H9 (cell line): ENCODE results near the gene GFM2. TPM values are rescaled to one million over a fixed set of nuclear protein-coding genes. Genes with fewer than 3 reads are reported as not detected.
A peak's percentile ranks its signal among the peaks of the same experiment; 100 is the strongest.

Experiments used
- DNase-seq: peaks from one replicate; pipeline ENCODE4 v3.0.0-alpha.2; 2017
- H2AFZ ChIP-seq: one replicate; pipeline ENCODE4 v1.6.1; 2013; ENCODE audit warnings: mild to moderate bottlenecking, low read length, control low read depth, moderate library complexity
- H2AK5ac ChIP-seq: 2 replicates; pipeline ENCODE4 v1.6.1; 2013; ENCODE audit warnings: low read length, control low read depth, mixed read lengths; ENCODE audit not compliant: insufficient read length
- H2BK120ac ChIP-seq: one replicate; pipeline ENCODE4 v1.6.1; 2013; ENCODE audit warnings: low read depth, mild to moderate bottlenecking, low read length, control low read depth, inconsistent platforms; ENCODE audit not compliant: poor library complexity, severe bottlenecking
- H2BK12ac ChIP-seq: 2 replicates; pipeline ENCODE4 v1.6.1; 2013; ENCODE audit warnings: low read length, control low read depth, mixed read lengths, low read depth; ENCODE audit not compliant: insufficient read length
- H2BK15ac ChIP-seq: 2 replicates; pipeline ENCODE4 v1.6.1; 2013; ENCODE audit warnings: low read depth, low read length, control low read depth
- H2BK20ac ChIP-seq: one replicate; pipeline ENCODE4 v1.6.1; 2013; ENCODE audit warnings: low read depth, mild to moderate bottlenecking, low read length, control low read depth, inconsistent platforms; ENCODE audit not compliant: poor library complexity, severe bottlenecking
- H2BK5ac ChIP-seq: 2 replicates; pipeline ENCODE4 v1.6.1; 2013; ENCODE audit warnings: low read length, control low read depth, mixed read lengths; ENCODE audit not compliant: insufficient read length
- H3K14ac ChIP-seq: 2 replicates; pipeline ENCODE4 v1.6.1; 2013; ENCODE audit warnings: low read length, control low read depth; ENCODE audit not compliant: insufficient read depth
- H3K18ac ChIP-seq: 2 replicates; pipeline ENCODE4 v1.6.1; 2013; ENCODE audit warnings: low read depth, mild to moderate bottlenecking, mixed read lengths, low read length, control low read depth; ENCODE audit not compliant: insufficient read length
- H3K23ac ChIP-seq: 2 replicates; pipeline ENCODE4 v1.6.1; 2013; ENCODE audit warnings: low read length, control low read depth, mixed read lengths, low read depth; ENCODE audit not compliant: insufficient read length
- H3K23me2 ChIP-seq: 2 replicates; pipeline ENCODE4 v1.6.1; 2013; ENCODE audit warnings: low read depth, mild to moderate bottlenecking, mixed read lengths, low read length, control low read depth; ENCODE audit not compliant: insufficient read length, poor library complexity, severe bottlenecking
- H3K27ac ChIP-seq: 2 replicates; pipeline ENCODE4 v1.5.1; 2013; ENCODE audit warnings: low read length, control low read depth, mixed read lengths, low read depth; ENCODE audit not compliant: insufficient read length
- H3K27me3 ChIP-seq: 2 replicates; pipeline ENCODE4 v1.6.1; 2013; ENCODE audit warnings: low read length, control low read depth, inconsistent platforms; ENCODE audit not compliant: insufficient read depth
- H3K4ac ChIP-seq: 2 replicates; pipeline ENCODE4 v1.6.1; 2013; ENCODE audit warnings: low read depth, mild to moderate bottlenecking, control low read depth, inconsistent platforms, low read length, moderate library complexity
- H3K4me1 ChIP-seq: 2 replicates; pipeline ENCODE4 v1.6.1; 2013; ENCODE audit warnings: low read length, control low read depth, inconsistent platforms; ENCODE audit not compliant: insufficient read depth
- H3K4me2 ChIP-seq: 2 replicates; pipeline ENCODE4 v1.6.1; 2013; ENCODE audit warnings: low read length, control low read depth, mixed read lengths; ENCODE audit not compliant: insufficient read length, insufficient read depth
- H3K56ac ChIP-seq: 2 replicates; pipeline ENCODE4 v1.6.1; 2013; ENCODE audit warnings: low read depth, mild to moderate bottlenecking, mixed read lengths, low read length, control low read depth; ENCODE audit not compliant: insufficient read length
- H3K79me1 ChIP-seq: 2 replicates; pipeline ENCODE4 v1.6.1; 2013; ENCODE audit warnings: low read depth, mild to moderate bottlenecking, moderate library complexity, low read length, control low read depth, inconsistent platforms; ENCODE audit not compliant: insufficient read depth, poor library complexity, severe bottlenecking
- H3K79me2 ChIP-seq: 2 replicates; pipeline ENCODE4 v1.6.1; 2013; ENCODE audit warnings: low read length, control low read depth, inconsistent platforms; ENCODE audit not compliant: insufficient read depth
- H3K9ac ChIP-seq: 2 replicates; pipeline ENCODE4 v1.6.1; 2013; ENCODE audit warnings: low read length, control low read depth, mixed read lengths; ENCODE audit not compliant: insufficient read length; ENCODE audit errors: extremely low read depth
- H3K9me3 ChIP-seq: one replicate; pipeline ENCODE4 v1.6.1; 2013; ENCODE audit warnings: low read depth, low read length, inconsistent platforms; ENCODE audit not compliant: control insufficient read depth
- H3T11ph ChIP-seq: one replicate; pipeline ENCODE4 v1.6.1; 2013; ENCODE audit warnings: mild to moderate bottlenecking, low read length, control low read depth, inconsistent platforms
- H4K20me1 ChIP-seq: one replicate; pipeline ENCODE4 v1.6.1; 2013; ENCODE audit not compliant: control insufficient read depth, insufficient read length, insufficient read depth
- H4K5ac ChIP-seq: 2 replicates; pipeline ENCODE4 v1.6.1; 2013; ENCODE audit warnings: low read depth, mild to moderate bottlenecking, mixed read lengths, low read length, control low read depth; ENCODE audit not compliant: insufficient read length
- H4K8ac ChIP-seq: replicated peaks from 2 replicates; pipeline ENCODE4 v1.6.1; 2013; ENCODE audit warnings: low read length, control low read depth, mixed read lengths, low read depth; ENCODE audit not compliant: insufficient read length
- H4K91ac ChIP-seq: 2 replicates; pipeline ENCODE4 v1.6.1; 2013; ENCODE audit warnings: low read depth, mild to moderate bottlenecking, moderate library complexity, mixed read lengths, low read length, control low read depth; ENCODE audit not compliant: insufficient read length
- H3K27ac Mint-ChIP-seq, 3 experiments: 2 replicates in 2 of 3; 3 replicates in 1 of 3; pipeline ENCODE4 v1.8.0; 2020 to 2021; ENCODE audit warnings: mixed read lengths in 3 of 3, mild to moderate bottlenecking in 1 of 3, moderate library complexity in 1 of 3
- H3K27me3 Mint-ChIP-seq: 2 replicates; pipeline ENCODE4 v1.8.0; 2021; ENCODE audit warnings: low read depth, mild to moderate bottlenecking, moderate library complexity, mixed read lengths
- H3K36me3 Mint-ChIP-seq, 3 experiments: 2 replicates in 2 of 3; 3 replicates in 1 of 3; pipeline ENCODE4 v1.8.0; 2020 to 2021; ENCODE audit warnings: low read depth in 3 of 3, mixed read lengths in 3 of 3; ENCODE audit not compliant: insufficient read depth in 1 of 3
- H3K4me1 Mint-ChIP-seq, 2 experiments: 2 replicates each; pipeline ENCODE4 v1.8.0; 2020; ENCODE audit warnings: mixed read lengths in 2 of 2
- H3K4me3 Mint-ChIP-seq, 2 experiments: 2 replicates in 1 of 2; 3 replicates in 1 of 2; pipeline ENCODE4 v1.8.0; 2020 to 2021; ENCODE audit warnings: mild to moderate bottlenecking in 2 of 2, mixed read lengths in 2 of 2, moderate library complexity in 1 of 2
- H3K9me3 Mint-ChIP-seq, 2 experiments: 2 replicates in 1 of 2; 3 replicates in 1 of 2; pipeline ENCODE4 v1.8.0; 2020; ENCODE audit warnings: mild to moderate bottlenecking in 2 of 2, mixed read lengths in 2 of 2, moderate library complexity in 1 of 2
- CTCF ChIP-seq: fragments of 200-600 bp; sonication (generic); conservative IDR thresholded peaks from 3 replicates; pipeline ENCODE4 v1.8.0; 2021; ENCODE audit warnings: antibody characterized with exemption, mild to moderate bottlenecking
- WGBS: extraction: QIAGEN DNeasy Blood & Tissue Kit; methylation state at CpG from one replicate; pipeline ENCODE4 v1.1.7; 2013; ENCODE audit warnings: missing lambda C conversion rate, low lambda C conversion rate, mixed read lengths; ENCODE audit not compliant: insufficient read length; ENCODE audit errors: extremely low coverage; 5-methylcytosine and 5-hydroxymethylcytosine counted together
- long read RNA-seq: library from polyadenylated mRNA; unstranded; transcript quantifications from one replicate; pipeline ENCODE4 v2.0.0, GENCODE V29; 2020
- total RNA-seq: library from RNA; stranded (reverse); gene quantifications from 2 replicates; pipeline ENCODE4 v1.2.1, GENCODE V29; 2021

Gene GFM2
- total RNA-seq, result 29.8 and 30.0 TPM in 2 replicates
- long read RNA-seq, transcript GFM2-202 (20 exons, 2,856 nt), result minor isoform, 7 of 309 reads
- long read RNA-seq, transcript GFM2-201 (21 exons, 3,249 nt), result major isoform, 230 of 309 reads
- long read RNA-seq, partial matches to known transcripts, result 25 of 309 reads
- long read RNA-seq, other reads (novel, unspliced or antisense), result 42 of 309 reads

- H3K4ac ChIP-seq, result no peak within 1 kb of the TSS
- Mint-ChIP-seq H3K4me1 (peaks cover 10 to 15% of the 10 kb centered on the region in 2 experiments), H3K27me3 (no peaks in the 10 kb centered on the region), H3K4me3 (peak within 1 kb of the TSS; percentile 99 to 100), H3K27ac (peak within 1 kb of the TSS; percentile 97 to 99 (median 99)), H3K36me3 (peaks cover 18 to 43% (median 32%) of the 10 kb centered on the region in 3 experiments), H3K9me3 (no peaks in the 10 kb centered on the region)
- no peak within 1 kb of the TSS for H3K14ac ChIP-seq
- H3K18ac ChIP-seq, result no peak within 1 kb of the TSS
- H3K23ac ChIP-seq, result no peak within 1 kb of the TSS
- peaks cover 3% of the 10 kb centered on the region for H3K23me2 ChIP-seq
- no peak within 1 kb of the TSS for H2BK15ac ChIP-seq
- no peaks in the 10 kb centered on the region for H3K9me3 ChIP-seq
- peak within 1 kb of the TSS; percentile 60 for H3K9ac ChIP-seq
- H2AFZ ChIP-seq, result no peak within 1 kb of the TSS
- H3K4me2 ChIP-seq, result peak within 1 kb of the TSS; percentile 97
- H2BK5ac ChIP-seq, result no peak within 1 kb of the TSS
- H4K20me1 ChIP-seq, result no peaks in the 10 kb centered on the region
- H2AK5ac ChIP-seq, result no peak within 1 kb of the TSS
- H4K5ac ChIP-seq, result no peak within 1 kb of the TSS
- no peak within 1 kb of the TSS for H3K27ac ChIP-seq
- H3K79me2 ChIP-seq, result peaks cover 15% of the 10 kb centered on the region; the same call in 1 of the 2 replicates
- peaks cover 7% of the 10 kb centered on the region for H3K79me1 ChIP-seq
- H3K27me3 ChIP-seq, result no peaks in the 10 kb centered on the region
- H2BK120ac ChIP-seq, result no peak within 1 kb of the TSS
- no peak for TF ChIP-seq CTCF
- H4K91ac ChIP-seq, result no peak within 1 kb of the TSS
- H3T11ph ChIP-seq, result no peak within 1 kb of the TSS
- H4K8ac ChIP-seq, result no peak within 1 kb of the TSS
- no peak within 1 kb of the TSS for H2BK20ac ChIP-seq
- WGBS, result no CpG with 5 or more reads among the region's 54 CpGs
- no peak within 1 kb of the TSS for H3K56ac ChIP-seq
- no peak within 1 kb of the TSS for H2BK12ac ChIP-seq
- H3K4me1 ChIP-seq, result no peaks in the 10 kb centered on the region
- peak; percentile 93 for DNase-seq
Observed at GRCh38 chr5:74766849-74767578, at the start of gene GFM2, which contains the start of gene NSA2. TSS of gene GFM2 (minus strand) at chr5:74767117. CDS start at chr5:74763742, 3,375 bp downstream. TSS of gene NSA2 (plus strand) at chr5:74767249. CDS start at chr5:74767361, 112 bp downstream.
